Measurements from ENCODE around the gene BAIAP2.

BAIAP2 gene

DNA sequence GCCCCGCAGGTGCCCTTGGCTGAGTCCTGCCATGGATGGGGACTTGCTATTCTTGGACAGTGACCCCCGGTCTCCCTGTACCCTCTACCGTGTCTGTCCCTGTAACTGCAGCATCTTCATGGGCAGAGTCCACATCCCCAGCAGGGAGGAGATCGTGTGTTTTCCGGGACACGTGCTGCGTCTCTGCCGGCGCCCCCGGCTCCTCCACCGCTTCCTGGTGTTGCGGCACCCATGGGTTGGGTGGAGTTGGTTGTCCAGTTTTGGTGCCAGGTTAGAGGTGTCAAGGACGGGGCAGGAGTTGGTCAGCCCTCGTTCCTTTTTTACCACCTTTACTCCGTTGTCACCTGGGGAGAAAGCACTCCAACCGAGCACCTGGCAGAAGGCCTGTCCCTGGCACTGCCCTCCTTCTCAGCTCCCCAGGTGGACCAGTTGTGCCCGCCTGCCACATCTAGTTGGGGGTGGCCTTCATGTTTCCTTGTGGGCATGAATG, 20.0 kb downstream of the BAIAP2 start:
- no peak for DNase-seq

DNA sequence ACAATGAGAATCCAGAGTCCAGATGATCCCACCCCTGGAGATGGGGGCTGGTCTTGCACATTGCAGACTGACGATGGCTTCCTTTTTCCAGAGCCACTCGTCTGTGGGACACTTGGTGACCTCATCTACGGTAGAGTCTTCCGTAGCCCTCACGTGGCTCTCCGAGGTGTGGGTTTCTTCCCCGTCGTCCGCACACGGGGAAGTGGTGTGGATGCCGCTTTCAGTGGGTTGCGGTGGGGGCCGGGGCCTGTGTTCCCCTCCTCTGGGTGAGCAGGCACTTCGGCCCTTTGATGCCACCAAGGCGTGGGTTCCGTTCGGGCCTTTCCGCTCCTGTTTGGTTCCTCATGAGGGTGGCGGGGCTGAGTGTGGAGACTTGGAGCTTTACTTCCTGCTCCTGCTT, 21.4 kb downstream of the BAIAP2 start:
- DNase-seq = no peak

DNA sequence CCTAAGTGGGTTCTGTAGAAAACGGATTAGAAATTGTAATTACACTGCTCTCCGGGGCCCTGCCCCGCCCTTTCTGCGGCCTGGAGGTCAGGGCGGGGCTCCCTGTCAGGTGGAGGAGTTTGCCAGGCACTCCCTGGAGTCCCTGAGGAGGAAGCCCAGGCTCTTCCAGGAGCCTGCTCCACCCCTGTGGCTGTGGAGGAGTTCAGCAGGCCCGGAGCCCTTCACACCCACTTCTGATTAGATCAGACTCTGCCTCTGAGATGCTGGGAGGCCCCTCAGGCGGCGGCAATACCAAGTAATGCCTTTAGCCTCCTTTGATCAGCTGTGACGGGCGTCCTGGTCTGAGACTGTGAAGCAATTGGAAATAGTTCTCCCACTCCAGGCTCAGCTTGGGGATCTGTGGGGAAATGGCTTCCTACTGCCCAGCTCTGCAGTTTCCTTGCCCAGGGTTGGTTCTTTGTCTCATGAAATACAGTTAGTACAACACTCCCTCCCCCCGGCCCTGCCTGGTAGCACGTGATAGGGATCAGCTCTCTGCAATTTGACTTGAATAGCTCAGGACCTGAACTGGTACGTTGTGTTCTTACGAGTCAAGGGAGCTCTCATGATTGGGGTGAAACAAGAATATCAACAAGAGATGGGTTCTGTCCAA, 22.3 kb downstream of the BAIAP2 start:
- DNase-seq = no peak

DNA sequence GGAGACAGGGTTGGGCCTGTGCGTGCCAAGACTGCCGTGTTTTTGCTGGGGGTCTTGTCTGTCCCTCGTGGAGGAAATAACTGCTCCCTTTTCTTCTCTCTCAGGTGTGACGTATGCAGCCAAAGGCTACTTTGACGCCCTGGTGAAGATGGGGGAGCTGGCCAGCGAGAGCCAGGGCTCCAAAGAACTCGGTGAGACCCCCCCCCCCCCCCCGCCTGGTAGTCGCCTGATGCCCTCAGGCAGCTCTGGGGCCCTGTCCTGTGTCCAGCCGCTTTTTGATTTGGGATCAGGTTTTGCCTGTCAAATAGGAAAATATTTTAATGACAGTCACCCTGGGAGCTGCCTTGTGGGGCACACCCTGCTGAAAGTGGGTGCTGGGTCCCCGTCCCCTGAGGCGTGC, 22.8 kb downstream of the BAIAP2 start:
- DNase-seq = no peak

DNA sequence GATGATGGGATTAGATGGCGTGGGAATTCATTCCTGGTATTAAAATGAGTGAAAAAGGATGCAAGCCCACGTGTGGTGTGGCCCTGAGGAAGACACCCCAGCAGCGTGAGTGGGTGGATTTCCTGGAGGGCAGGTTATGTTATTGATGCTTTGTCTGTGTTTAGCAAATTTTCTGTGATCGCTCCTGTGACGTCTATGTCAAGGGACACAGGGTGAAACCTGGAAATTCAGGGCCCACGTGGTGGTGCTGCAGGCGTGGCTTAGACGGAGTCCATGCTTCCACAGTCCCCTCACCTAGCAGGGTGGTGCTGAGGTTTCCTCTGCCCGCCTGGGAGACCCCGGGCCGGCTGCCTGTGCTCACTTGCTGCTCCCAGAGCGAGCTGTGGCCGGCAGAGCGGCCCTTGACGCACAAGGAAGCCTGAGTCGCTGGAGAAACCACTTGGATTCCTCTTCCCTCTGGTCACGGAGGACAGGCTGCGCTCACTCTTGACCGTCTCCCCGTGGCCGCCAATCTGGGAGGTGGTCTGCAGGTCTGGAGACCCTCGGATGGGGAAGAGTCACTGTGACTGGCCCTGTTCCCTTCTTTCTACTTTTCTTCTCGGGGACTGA, 23.4 kb downstream of the BAIAP2 start:
- DNase-seq = no peak

DNA sequence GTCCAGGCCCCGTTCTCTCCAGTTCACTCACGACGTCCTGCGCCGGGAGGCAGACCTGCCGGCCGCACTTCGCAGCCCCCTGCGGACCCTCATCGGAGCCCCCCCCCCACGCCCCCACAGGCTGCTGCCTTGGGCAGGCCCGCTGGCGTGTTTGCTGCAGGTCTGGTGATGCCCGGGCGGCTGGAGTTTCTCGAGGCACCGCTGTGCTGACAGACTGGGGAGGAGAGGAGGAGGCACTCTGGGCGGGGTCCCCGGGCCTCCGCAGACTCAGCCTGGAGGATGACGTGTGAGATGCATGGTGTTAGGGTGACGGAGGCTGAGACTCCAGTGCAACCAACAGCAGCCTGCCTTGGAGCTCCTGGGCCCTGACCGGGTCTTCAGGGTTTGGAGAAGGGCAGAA, 24.1 kb downstream of the BAIAP2 start:
- no peak for DNase-seq

DNA sequence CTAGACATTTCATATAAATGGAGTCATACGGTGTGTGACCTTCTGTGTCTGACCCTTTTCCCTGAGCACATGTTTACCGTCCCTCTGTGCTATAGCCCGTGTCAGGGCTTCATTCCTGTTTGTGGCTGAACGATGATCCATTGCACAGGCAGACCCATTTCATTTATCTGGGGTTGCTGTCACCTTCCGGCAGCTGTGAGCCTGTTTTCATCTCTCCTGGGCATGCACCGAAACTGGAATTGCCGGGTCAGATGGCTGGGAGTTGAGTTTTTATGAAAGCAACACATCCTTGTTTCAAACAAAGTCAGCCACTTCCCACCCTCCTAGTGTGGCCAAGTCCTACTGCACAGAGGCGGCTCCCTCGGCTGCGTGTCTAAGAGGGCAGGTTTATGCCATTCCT, 25.5 kb downstream of the BAIAP2 start:
- no peak for DNase-seq

DNA sequence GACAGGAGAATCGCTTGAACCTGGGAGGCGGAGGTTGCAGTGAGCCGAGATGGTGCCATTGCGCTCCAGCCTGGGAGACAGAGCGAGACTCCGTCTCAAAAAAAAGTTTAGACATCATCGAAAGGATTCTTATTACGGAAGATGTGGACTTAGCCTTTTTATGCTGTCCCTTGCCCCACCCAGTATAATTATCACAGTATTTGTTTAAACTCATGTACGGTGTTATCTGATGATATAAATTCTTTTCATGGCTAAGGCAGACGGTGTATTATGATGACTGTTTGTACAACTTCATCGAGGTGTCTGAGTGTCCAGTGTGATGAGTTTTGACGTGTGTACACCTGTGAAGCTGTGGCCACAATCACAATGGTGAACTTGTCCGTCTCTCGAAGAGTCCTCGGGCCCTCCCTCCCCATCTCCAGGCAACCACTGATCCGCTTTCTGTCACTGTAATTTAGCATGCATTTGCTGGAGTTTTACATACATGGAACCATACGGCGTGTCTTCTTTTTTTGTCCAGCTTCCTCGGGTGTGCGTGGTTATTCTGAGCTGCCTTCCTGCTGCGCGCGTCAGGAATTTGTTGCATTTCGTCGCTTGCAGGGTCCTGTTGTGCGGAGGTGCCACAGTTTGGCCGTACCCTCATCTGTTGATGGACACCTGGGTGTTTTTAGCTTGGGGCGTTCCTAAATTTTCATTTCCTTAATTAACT, 26.2 kb downstream of the BAIAP2 start:
- DNase-seq = no peak

DNA sequence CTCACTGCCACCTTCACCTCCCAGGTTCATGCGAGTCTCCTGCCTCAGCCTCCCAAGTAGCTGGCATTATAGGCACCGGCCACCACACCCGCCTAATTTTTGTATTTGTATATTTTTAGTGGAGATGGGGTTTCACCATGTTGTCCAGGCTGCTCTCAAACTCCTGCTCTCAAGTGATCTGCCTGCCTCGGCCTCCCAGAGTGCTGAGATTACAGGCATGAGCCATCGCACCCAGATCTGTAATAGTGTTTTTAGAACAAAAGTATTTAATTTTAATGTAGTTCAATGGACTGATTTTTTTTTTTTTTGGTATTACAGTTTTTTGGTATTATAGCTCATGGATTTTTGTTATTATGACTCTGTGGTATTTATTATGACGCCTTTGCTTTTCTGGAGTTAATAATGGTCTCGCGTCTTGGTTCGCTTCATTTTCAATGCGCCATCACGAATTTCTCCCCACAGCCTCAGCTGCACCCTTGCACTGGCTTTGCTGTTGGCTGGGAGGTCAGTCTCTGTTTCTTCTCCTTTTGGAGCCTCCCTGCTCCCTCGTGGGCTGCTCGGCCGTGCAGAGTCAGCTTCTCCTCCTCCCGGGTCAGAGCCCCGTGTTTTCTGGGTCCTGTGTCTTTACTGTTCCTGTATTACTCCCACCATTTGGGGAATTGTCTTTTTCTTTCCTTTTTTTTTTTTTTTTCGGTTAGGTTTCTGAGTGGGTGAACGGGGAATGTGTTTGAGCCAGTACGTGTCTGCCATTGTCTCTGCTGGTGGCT, 27.2 kb downstream of the BAIAP2 start:
- DNase-seq = no peak

DNA sequence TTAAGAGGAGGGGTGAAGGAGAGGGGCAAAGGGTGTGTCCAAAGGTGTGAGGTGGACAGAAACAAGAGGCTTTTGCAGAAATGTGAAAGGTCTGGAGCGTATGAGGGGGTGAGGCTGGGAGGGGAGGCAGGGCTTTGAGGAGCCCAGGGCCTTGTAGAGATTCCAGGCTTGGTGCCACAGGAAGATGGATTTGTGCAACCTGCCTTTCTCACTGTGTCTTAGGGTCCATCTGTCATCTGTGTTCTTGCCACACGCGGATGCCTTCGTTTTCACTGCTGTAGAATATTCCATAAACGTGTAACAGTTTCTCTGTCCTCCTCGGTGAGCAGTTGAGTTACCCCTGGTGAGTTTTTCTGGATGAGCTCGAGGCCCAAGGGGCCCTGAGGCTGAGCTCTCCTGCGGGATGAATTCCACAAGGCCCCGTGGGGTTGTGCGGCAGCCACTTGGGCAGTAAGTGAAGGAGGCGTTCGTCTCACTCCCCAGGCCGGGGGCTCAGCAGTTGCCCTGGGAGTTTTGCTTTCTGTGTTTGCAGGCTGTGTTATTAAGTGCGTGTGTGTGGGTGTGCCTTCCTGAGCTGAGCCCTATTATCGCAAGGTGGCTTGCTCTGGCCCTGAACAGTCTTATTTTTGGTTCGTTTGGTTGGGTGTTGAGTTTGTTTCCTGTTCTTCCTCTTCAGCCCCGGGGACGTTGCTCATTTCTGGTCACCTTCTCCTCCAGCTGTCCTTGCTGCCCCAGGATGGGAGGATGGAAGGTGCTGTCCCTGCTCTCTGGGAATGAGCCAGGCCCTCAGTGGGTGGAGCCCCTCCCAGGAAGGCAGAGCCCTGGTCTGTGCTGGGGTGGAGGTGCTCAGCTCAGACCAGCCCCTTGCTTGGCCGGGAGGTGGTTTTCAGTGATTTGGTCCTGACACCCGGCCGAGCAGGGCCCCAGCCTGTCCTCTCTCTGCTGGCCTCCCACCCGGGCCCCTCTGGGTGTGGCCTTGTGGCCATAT, 28.4 kb downstream of the BAIAP2 start:
- no peak for DNase-seq

DNA sequence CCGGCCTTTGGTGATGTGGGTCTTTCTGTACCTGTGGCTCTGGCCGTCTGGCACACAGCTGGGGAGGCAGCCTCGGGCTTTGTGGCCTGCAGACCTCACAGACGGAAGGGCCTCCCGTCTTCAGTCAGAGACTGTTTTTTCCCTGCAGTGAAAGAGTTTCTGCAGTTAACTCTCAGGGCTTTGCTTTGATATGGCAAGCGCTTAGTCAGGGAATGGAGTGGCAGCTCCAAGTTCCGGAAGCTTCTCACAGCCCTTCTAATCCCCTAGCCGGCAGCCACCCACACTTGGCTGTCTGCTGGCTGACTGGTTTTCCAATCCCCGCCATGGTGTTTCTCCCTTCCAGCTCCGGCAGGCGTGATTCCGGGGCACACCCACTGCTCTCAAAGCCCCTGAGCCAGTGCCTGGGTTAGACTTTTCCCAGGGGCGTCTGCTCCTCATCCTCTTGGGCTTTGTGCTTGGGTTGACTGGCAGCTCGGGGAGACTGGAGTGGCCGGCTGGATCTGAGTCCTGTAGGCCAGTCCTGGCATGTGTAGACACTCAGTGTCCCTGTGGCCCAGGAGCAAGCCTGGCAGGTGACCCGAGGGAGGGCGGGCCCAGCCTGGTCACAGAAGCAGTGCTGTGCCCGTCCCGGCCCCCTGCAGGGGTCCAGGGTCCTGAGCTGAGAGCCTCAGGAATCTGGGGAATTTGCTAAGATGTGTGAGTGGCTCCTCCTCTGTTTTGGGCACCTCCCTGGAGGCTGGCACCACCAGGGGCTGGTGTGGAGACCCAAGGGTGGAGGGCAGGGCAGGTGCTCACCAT, 29.9 kb downstream of the BAIAP2 start:
- no peak for DNase-seq

DNA sequence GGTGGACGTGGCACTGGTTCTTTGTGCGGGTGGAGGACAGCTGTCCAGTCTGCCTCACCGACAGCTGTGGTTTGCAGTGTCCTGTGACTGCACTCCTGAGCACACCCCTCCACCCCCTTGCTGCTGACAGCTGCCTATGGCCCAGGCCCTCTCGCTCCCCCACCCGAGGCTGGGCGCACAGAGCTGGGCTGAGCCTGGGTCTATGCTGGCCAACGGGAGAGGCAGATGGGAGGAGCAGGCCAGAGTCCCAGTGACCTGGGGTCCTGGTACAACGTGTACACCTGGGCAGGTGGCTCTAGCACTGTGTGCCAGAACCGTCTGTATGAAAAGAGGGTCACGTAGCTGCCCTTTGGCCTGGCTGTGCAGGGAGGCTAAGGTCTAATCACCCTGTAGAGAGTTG, 30.5 kb downstream of the BAIAP2 start:
- no peak for DNase-seq

DNA sequence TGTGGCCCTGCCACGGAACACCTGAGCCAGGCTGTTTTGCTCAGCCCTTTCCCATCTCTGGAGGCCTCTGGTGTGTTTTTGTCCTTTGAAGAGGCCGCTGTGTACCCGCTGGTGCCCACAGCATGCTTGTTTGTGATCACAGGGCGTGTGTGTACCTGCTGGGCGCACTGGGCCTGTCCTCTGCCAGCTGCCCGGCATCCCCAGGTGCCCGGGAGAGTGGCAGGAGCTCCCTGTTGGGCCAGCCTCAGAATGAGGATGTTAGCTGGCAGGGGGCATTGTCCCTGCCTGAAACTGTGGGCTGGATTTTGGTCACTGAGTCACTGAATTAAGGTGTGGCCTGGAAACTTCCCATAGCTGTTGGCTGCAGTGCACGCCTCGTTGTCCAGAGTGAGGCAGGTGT, 31.1 kb downstream of the BAIAP2 start:
- no peak for DNase-seq

DNA sequence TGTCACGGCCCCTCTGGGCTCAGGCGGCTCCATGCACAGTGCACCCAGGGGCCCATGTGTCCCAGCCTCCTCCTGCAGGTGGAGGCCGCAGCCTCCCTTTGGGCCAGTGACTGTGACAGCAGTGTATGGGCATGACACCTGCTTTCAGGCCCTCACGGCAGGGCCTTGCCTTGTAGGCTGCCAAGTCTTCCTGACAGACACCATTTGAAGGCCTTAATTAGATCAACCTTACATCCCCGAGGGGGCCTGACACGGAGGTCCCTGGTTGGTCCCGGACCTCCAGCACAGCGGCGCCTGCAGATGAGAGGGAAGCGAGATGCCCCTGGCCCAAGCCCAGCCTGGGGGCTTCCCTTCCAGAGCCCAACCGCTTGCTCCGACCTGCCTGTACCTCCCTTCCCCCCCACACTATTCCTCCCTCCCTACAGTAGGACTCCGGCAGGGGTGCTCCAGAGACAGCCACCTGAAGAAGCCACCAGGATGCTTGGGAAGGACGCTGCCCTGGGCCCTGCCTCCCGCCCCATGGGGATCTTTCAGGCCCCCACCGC, 31.9 kb downstream of the BAIAP2 start:
- no peak for DNase-seq

DNA sequence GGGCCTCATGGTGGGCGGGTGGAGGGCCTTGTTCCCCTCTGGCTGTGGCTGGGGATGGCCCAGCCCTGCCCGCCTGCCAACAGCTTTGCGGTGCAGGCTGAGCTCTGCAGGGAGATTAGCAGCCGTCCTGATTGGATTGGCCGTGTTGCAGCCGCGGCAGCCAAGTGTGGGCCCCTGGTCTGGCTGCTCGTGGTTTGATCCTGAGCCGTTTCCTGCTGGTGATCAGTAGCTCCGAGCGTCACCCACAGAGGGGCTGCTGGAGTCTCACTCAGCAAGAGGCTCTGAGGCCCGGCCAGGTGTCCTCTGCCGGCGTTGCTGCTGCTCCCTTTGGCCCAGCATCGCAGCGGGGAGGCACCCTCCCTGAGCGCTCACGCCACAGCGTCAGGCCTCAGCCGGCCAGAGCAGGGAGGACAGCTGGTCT, 32.5 kb downstream of the BAIAP2 start:
- DNase-seq = no peak

DNA sequence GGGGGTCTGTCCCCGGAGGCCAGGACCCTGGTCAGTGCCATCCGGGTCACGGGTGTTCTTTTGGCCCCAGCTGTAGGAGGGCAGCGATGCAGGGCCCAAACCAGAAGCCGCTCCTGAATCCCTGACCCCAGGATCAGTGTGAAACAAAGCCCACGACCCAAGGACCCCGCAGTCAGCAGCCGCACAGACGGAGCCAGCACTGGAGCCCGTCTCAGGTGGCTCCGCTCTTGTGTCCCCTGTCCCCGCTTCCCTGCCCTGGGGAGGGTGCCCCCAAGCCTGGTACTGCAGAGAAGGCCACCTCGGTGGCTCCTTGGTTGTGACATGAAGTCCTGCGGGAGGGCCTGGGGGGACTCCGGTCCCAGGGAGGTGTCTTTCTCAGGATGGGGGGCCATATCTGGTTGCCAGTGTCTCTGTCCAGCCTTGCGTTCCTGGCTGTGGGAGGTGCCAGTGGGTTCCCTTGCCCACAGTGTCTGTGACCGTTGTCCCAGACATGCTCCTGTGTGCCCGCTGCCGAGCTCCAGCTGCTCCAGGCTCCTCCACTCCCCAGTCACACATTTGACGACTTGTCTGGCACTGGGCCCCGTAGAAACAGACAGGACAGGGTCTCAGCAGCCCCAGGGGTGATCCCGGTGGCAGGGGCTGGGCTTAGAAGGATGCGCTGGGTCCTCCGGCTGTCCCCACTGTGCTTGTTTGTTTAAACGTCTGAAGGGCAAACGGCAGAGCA, 33.6 kb downstream of the BAIAP2 start:
- no peak for DNase-seq

DNA sequence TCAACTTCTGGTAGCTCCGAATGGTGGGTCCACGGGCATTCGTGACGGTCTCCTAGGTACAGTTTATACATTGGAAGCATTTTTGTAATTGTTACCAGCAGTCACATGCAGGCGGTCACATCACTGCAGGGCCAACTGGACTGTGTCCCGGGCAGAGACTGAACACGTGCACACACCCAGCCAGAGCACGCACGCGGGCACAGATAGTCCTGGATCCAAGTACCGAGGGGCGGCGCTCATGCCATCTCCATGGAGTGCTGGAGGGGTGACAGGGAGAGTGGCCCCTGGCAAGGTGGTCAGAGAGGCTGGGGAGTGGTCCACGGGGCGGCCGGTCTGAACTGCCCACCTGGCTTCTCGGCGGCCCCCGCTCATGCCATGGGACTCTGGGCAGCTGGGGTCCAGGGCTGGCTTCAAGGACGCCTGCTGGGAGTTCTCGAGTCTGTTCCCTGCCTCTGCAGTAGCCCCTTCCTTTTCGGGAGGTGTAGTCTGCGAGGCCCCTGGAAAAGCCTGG, 34.2 kb downstream of the BAIAP2 start:
- DNase-seq = no peak

DNA sequence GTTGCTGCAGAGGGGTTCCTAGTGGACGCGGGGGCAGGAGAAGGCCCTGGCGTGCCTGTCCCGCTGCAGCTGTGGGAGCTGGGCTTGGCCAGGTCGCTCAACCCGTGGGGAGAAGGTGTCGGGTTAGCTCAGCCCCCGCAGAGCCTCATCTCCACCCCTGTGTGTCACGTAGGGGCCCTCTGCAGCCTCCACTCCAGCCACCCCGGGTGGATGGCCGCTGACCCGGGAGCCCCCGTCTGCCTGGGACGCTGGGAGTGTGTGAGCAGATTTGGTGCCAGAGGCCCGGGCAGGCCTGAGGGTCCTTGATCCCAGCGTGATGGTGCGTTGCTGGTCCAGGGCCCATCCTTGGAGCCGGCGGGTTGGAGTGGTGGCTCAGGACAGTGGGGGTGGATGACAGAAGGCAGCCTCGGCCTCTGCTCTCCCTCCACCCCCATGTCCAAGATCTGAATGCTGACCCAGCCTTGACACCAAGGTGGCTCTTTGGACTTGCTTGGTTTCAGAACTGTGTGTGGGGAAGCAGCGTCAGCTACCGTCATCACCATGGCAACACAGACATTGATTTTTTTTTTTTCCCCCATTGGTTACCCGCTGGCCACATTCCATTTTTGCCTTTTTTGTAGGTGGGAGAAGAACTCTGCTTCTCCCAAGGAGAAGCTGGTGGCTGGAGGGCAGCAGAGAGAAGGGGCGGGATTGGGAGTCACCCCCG, 35.7 kb downstream of the BAIAP2 start:
- DNase-seq = no peak

Data from EL (cell line).